Umbilical cord (tissue), 1 donor: ENCODE results near the gene NUDT6. TPM values are rescaled to one million over a fixed set of nuclear protein-coding genes. Genes with fewer than 3 reads are reported as not detected.

ENCODE experiments used
- total RNA-seq: library from RNA; depleted of rRNA; stranded (reverse); fragments of >200 nt; gene quantifications from one replicate; pipeline ENCODE4 v1.2.3, GENCODE V29; 2014; ENCODE audit warnings: low replicate concordance; ENCODE audit not compliant: insufficient read depth

Gene NUDT6
- total RNA-seq, 1 donor from 2014 or later = 13.7 TPM

Other genes with a start within 250 kb of the NUDT6 start
- gene BBS12, start 189.9 kb downstream of the NUDT6 start, total RNA-seq = 2.4 TPM
- 58.0 TPM for gene FGF2, start 95.8 kb downstream of the NUDT6 start, total RNA-seq